PC-9 (cell line): ENCODE measurements around the gene CFAP99. TPM values are rescaled to one million over a fixed set of nuclear protein-coding genes. Genes with fewer than 3 reads are reported as not detected.

Experiments
- BruUV-seq: library from RNA; stranded (reverse); fragments of 400-500 nt; replicated peaks from 2 replicates; lab custom pipeline; 2021; lab: Mats Ljungman, UMichigan
- CTCF ChIA-PET: fragments of 300-600 bp; sonication (Branson Sonifier 250); formaldehyde crosslinking; loops from one replicate; lab custom pipeline; 2022; ENCODE audit warnings: antibody characterized with exemption; lab: Charles Lee
- POLR2A ChIA-PET: fragments of 300-600 bp; sonication (Branson Sonifier 250); formaldehyde crosslinking; loops from one replicate; lab custom pipeline; 2022; ENCODE audit warnings: antibody characterized with exemption; ENCODE audit not compliant: unreplicated experiment; lab: Charles Lee
- DNase-seq, 2 experiments: peaks; one replicate each; pipeline versions ENCODE4 v3.0.0 to v3.0.0-alpha.2; 2015 to 2022; ENCODE audit warnings: mixed read lengths in 1 of 2
- H2AFZ ChIP-seq: fragments of 200-600 bp; sonication (generic); 2 replicates; pipeline ENCODE4 v1.8.1; 2017; ENCODE audit warnings: antibody characterized with exemption
- H3F3A ChIP-seq: fragments of 200-600 bp; sonication (generic); 2 replicates; pipeline ENCODE4 v1.8.1; 2017; ENCODE audit warnings: antibody characterized with exemption, mild to moderate bottlenecking, low read depth; ENCODE audit not compliant: insufficient read depth
- H3K27ac ChIP-seq: fragments of 200-600 bp; sonication (generic); 2 replicates; pipeline ENCODE4 v1.6.1; 2016; ENCODE audit warnings: mixed run types
- H3K27me3 ChIP-seq: fragments of 200-600 bp; sonication (generic); 2 replicates; pipeline ENCODE4 v1.6.1; 2016; ENCODE audit warnings: low read depth, mixed run types; ENCODE audit not compliant: insufficient read depth
- H3K36me3 ChIP-seq: fragments of 200-600 bp; sonication (generic); 2 replicates; pipeline ENCODE4 v1.6.1; 2016; ENCODE audit warnings: low read depth, mixed run types
- H3K4me1 ChIP-seq: fragments of 200-600 bp; sonication (generic); replicated peaks from 2 replicates; pipeline ENCODE4 v1.6.1; 2016; ENCODE audit warnings: mixed run types; ENCODE audit not compliant: insufficient read depth
- H3K4me2 ChIP-seq: fragments of 200-600 bp; sonication (generic); 2 replicates; pipeline ENCODE4 v1.6.1; 2017; ENCODE audit warnings: mixed run types
- H3K4me3 ChIP-seq: fragments of 200-600 bp; sonication (generic); 2 replicates; pipeline ENCODE4 v1.6.1; 2016; ENCODE audit warnings: mixed run types
- H3K79me2 ChIP-seq: fragments of 200-600 bp; sonication (generic); 2 replicates; pipeline ENCODE4 v1.6.1; 2017; ENCODE audit warnings: low read depth, mixed run types
- H3K9me2 ChIP-seq: fragments of 200-600 bp; sonication (generic); 2 replicates; pipeline ENCODE4 v1.8.1; 2017; ENCODE audit warnings: mild to moderate bottlenecking; ENCODE audit not compliant: insufficient read depth
- H3K9me3 ChIP-seq: fragments of 200-600 bp; sonication (generic); 2 replicates; pipeline ENCODE4 v1.8.1; 2016; ENCODE audit warnings: low read depth; ENCODE audit not compliant: insufficient read depth
- H4K20me1 ChIP-seq: fragments of 200-600 bp; sonication (generic); 2 replicates; pipeline ENCODE4 v1.8.1; 2017; ENCODE audit not compliant: insufficient read depth
- EZH2 ChIP-seq: fragments of 200-600 bp; sonication (generic); IDR thresholded peaks from 2 replicates; pipeline ENCODE4 v1.8.0; 2017; ENCODE audit warnings: antibody characterized with exemption, low read depth
- intact Hi-C: fragments of 100-400 bp; cut with micrococcal nuclease; formaldehyde crosslinking; loops from one replicate; pipeline ENCODE4 v1.10.0; 2022; ENCODE audit not compliant: unreplicated experiment
- total RNA-seq: library from RNA; stranded (reverse); gene quantifications from 2 replicates; pipeline ENCODE4 v1.2.3, GENCODE V29; 2021
- TF ChIP-seq, protein P1 (sequence below): fragments of 200-600 bp; sonication (generic); conservative IDR thresholded peaks from 2 replicates; pipeline ENCODE4 v1.6.1; 2017; ENCODE audit warnings: mixed run types, antibody characterized with exemption, mild to moderate bottlenecking, moderate library complexity

The CFAP99 gene
- total RNA-seq, 1 experiment from 2014 or later, result 0.85 TPM

DNA sequence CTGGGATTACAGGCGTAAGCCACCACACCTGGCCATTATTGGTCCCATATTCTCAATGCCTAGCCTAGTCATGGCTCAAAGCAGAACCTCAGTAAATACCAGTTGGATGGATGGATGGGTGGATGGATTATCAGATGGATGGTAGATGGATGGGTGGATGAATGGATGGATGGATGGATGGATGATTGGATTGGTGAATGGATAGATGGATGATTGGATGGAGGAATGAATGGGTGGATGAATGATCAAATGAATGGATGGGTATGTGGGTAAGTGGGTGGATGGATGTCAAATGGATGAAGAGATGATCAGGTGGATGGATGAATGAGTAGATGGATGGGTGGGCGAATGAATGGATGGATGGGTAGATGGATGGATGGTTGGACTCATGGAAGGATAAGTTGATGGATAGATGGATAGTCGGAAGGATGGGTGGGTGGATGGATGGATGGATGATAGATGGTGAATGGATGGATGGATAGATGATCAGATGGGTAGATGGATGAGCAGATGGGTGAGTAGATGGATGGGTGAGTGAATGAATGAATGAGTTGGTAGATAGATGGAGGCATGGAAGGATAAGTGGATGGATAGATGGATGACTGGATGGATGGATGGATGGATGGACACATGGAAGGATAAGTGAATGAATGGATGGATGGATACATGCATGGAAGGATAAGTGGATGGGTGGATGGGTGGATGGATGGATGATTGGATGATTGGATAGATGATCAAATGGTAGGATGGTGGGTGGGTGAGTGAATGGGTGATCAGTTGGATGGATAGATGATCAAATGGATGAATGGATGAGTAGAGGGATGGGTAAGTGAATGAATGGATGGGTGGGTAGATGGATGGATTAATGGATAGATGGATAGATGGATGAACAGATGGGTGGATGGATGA, 28.2 kb downstream of the CFAP99 start:
- no peaks in the 10 kb centered on the region for H3K9me3 ChIP-seq
- no peaks in the 10 kb centered on the region for H3K4me1 ChIP-seq
- DNase-seq, result no peak
- no peak overlapping the region for H3K4me2 ChIP-seq
- no peaks in the 10 kb centered on the region for H3F3A ChIP-seq
- ChIA-PET CTCF (no interaction called here), POLR2A (no interaction called here)
- H3K4me3 ChIP-seq, result no peak overlapping the region
- no peak overlapping the region for H2AFZ ChIP-seq
- no peaks in the 10 kb centered on the region for H3K79me2 ChIP-seq
- H3K9me2 ChIP-seq, result no peaks in the 10 kb centered on the region
- no peaks in the 10 kb centered on the region for H3K36me3 ChIP-seq
- intact Hi-C loops, result no loop called here
- TF ChIP-seq EZH2, result no peak
- TF ChIP-seq, protein P1, sequence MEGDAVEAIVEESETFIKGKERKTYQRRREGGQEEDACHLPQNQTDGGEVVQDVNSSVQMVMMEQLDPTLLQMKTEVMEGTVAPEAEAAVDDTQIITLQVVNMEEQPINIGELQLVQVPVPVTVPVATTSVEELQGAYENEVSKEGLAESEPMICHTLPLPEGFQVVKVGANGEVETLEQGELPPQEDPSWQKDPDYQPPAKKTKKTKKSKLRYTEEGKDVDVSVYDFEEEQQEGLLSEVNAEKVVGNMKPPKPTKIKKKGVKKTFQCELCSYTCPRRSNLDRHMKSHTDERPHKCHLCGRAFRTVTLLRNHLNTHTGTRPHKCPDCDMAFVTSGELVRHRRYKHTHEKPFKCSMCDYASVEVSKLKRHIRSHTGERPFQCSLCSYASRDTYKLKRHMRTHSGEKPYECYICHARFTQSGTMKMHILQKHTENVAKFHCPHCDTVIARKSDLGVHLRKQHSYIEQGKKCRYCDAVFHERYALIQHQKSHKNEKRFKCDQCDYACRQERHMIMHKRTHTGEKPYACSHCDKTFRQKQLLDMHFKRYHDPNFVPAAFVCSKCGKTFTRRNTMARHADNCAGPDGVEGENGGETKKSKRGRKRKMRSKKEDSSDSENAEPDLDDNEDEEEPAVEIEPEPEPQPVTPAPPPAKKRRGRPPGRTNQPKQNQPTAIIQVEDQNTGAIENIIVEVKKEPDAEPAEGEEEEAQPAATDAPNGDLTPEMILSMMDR, result no peak
- no TSS peak for BruUV-seq
- peaks cover 44% of the 10 kb centered on the region for H3K27me3 ChIP-seq
- H3K27ac ChIP-seq, result no peak overlapping the region
- H4K20me1 ChIP-seq, result no peaks in the 10 kb centered on the region; the same call in 1 of the 2 replicates

GRCh38 chr4:2448589-2448988, 29.8 kb downstream of the CFAP99 start:
- Histone ChIP-seq H3K79me2 (no peaks in the 10 kb centered on the region), H3K9me3 (no peaks in the 10 kb centered on the region), H3K27me3 (peaks cover 49% of the 10 kb centered on the region), H2AFZ (no peak overlapping the region), H3K27ac (no peak overlapping the region), H3K4me2 (no peak overlapping the region), H3K4me1 (no peaks in the 10 kb centered on the region), H3F3A (no peaks in the 10 kb centered on the region), H4K20me1 (no peaks in the 10 kb centered on the region), H3K9me2 (no peaks in the 10 kb centered on the region), H3K4me3 (no peak overlapping the region), H3K36me3 (no peaks in the 10 kb centered on the region)
- BruUV-seq, result no TSS peak
- DNase-seq, result no peak
- intact Hi-C loops, result no loop called here
- ChIA-PET POLR2A (no interaction called here), CTCF (no interaction called here)
- no peak for TF ChIP-seq EZH2
- TF ChIP-seq, protein P1, result no peak

GRCh38 chr4:2449051-2449450, 30.3 kb downstream of the CFAP99 start:
- Histone ChIP-seq H3K27ac (no peak overlapping the region), H3K4me1 (no peaks in the 10 kb centered on the region), H2AFZ (no peak overlapping the region), H3K9me2 (no peaks in the 10 kb centered on the region), H3F3A (no peaks in the 10 kb centered on the region), H4K20me1 (no peaks in the 10 kb centered on the region), H3K27me3 (peaks cover 49% of the 10 kb centered on the region), H3K9me3 (no peaks in the 10 kb centered on the region), H3K4me2 (no peak overlapping the region), H3K4me3 (no peak overlapping the region), H3K36me3 (no peaks in the 10 kb centered on the region), H3K79me2 (no peaks in the 10 kb centered on the region)
- intact Hi-C loops, result no loop called here
- POLR2A ChIA-PET, result no interaction called here
- CTCF ChIA-PET, result no interaction called here
- BruUV-seq, result no TSS peak
- DNase-seq, result no peak
- TF ChIP-seq EZH2, result no peak
- TF ChIP-seq, protein P1, result no peak
